GM19467 (cell line): Measurements from ENCODE around the gene EZH1.
A peak's percentile ranks its signal among the peaks of the same experiment; 100 is the strongest.

ENCODE experiments used
- ATAC-seq: cut with Tn5 transposase; IDR thresholded peaks from one replicate; pipeline ENCODE4 v1.9.1; 2021; ENCODE audit warnings: mild to moderate bottlenecking, moderate library complexity; ENCODE audit not compliant: unreplicated experiment

The EZH1 gene

GRCh38 chr17:42744806-42745617, at the start of gene EZH1:
Gene EZH1 (minus strand): TSS chr17:42745040. CDS start chr17:42728941, 16,099 bp downstream.
- ATAC-seq, result peak; percentile 74

GRCh38 chr17:42792545-42792944, 47.7 kb upstream of the EZH1 start:
- ATAC-seq, result no peak

- no peak for ATAC-seq
Measured at GRCh38 chr17:42791948-42792347, 47.1 kb upstream of the EZH1 start.

GRCh38 chr17:42787266-42787665, 42.4 kb upstream of the EZH1 start:
- no peak for ATAC-seq

GRCh38 chr17:42784811-42785592, 40.2 kb upstream of the EZH1 start:
- ATAC-seq, result no peak

GRCh38 chr17:42784409-42784808, 39.6 kb upstream of the EZH1 start:
- ATAC-seq, result no peak

- ATAC-seq, result no peak
Measured at GRCh38 chr17:42783791-42784138, 38.9 kb upstream of the EZH1 start.

- ATAC-seq, result no peak
Measured at GRCh38 chr17:42783062-42783790, 38.4 kb upstream of the EZH1 start.

- ATAC-seq, result no peak
Measured at GRCh38 chr17:42782166-42783061, 37.6 kb upstream of the EZH1 start.

- no peak for ATAC-seq
Measured at GRCh38 chr17:42781639-42782165, 36.9 kb upstream of the EZH1 start.

GRCh38 chr17:42780851-42781638, 36.2 kb upstream of the EZH1 start:
- no peak for ATAC-seq

GRCh38 chr17:42779936-42780850, 35.4 kb upstream of the EZH1 start, which contains the start of gene WNK4:
Gene WNK4 (plus strand): TSS chr17:42780610. CDS start chr17:42780699, 89 bp downstream.
- no peak for ATAC-seq

GRCh38 chr17:42779304-42779935, 34.6 kb upstream of the EZH1 start:
- no peak for ATAC-seq

GRCh38 chr17:42778570-42778969, 33.7 kb upstream of the EZH1 start:
- no peak for ATAC-seq

- ATAC-seq, result no peak
Measured at GRCh38 chr17:42775534-42776098, 30.8 kb upstream of the EZH1 start.

- no peak for ATAC-seq
Measured at GRCh38 chr17:42774066-42774745, 29.4 kb upstream of the EZH1 start.
